NCI-H2196 (cell line): ENCODE results near the gene ASMT.
"Not testable (repeated sequence)": the region's sequence is repeated elsewhere in the genome, so short reads cannot be mapped to it uniquely, and the experiment has no call there.

Experiments
- DNase-seq: peaks from one replicate; lab custom pipeline; 2025; ENCODE audit not compliant: unreplicated experiment; lab: John Stamatoyannopoulos, UW

ASMT gene

GRCh38 chrX:1597345-1598020 is 17.4 kb upstream of the ASMT start:
- no peak for DNase-seq

GRCh38 chrX:1598021-1598875 is 16.6 kb upstream of the ASMT start:
- no peak for DNase-seq

GRCh38 chrX:1598876-1599790 is 15.7 kb upstream of the ASMT start:
- DNase-seq = no peak

- no peak for DNase-seq
Observed at GRCh38 chrX:1599791-1600405, 15.0 kb upstream of the ASMT start.

GRCh38 chrX:1600406-1601050 is 14.3 kb upstream of the ASMT start:
- no peak for DNase-seq

- no peak for DNase-seq
Observed at GRCh38 chrX:1601051-1601767, 13.7 kb upstream of the ASMT start.

- DNase-seq = no peak
Observed at GRCh38 chrX:1601768-1602085, 13.1 kb upstream of the ASMT start.

- DNase-seq = no peak
Observed at GRCh38 chrX:1602299-1602698, 12.6 kb upstream of the ASMT start.

GRCh38 chrX:1606496-1606895 is 8.4 kb upstream of the ASMT start:
- no peak for DNase-seq

- no peak for DNase-seq
Observed at GRCh38 chrX:1609311-1609710, 5.5 kb upstream of the ASMT start.

- no peak for DNase-seq
Observed at GRCh38 chrX:1609762-1610161, 5.1 kb upstream of the ASMT start.

GRCh38 chrX:1610166-1610565 is 4.7 kb upstream of the ASMT start:
- DNase-seq = no peak

- DNase-seq = no peak
Observed at GRCh38 chrX:1610736-1611135, 4.1 kb upstream of the ASMT start.

- DNase-seq = no peak
Observed at GRCh38 chrX:1612641-1613286, 2.1 kb upstream of the ASMT start.

- DNase-seq = no peak
Observed at GRCh38 chrX:1618689-1619088, 3.8 kb downstream of the ASMT start.

- DNase-seq = no peak
Observed at GRCh38 chrX:1623691-1624090, 8.8 kb downstream of the ASMT start.

GRCh38 chrX:1624158-1624860 is 9.4 kb downstream of the ASMT start:
- DNase-seq = not testable (repeated sequence)

GRCh38 chrX:1624861-1625215 is 10.0 kb downstream of the ASMT start:
- not testable (repeated sequence) for DNase-seq

GRCh38 chrX:1629244-1629643 is 14.4 kb downstream of the ASMT start:
- DNase-seq = no peak
